Measurements from ENCODE around the gene STPG3. TPM values are rescaled to one million over a fixed set of nuclear protein-coding genes. Genes with fewer than 3 reads are reported as not detected.

The STPG3 gene
- total RNA-seq, 2 donors from 2014 or later = 0.63 TPM; not detected in 1

GRCh38 chr9:137265496-137266161 is 14.5 kb downstream of the STPG3 start:
- DNase-seq (no peak), ATAC-seq (replicated peaks in 1 of 2) (no peak)
- no peak overlapping the region for H3K27ac Mint-ChIP-seq
- no peaks in the 10 kb centered on the region for H3K27me3 Mint-ChIP-seq (ENCODE audit: low read depth)
- peaks cover 11% of the 10 kb centered on the region for H3K4me1 Mint-ChIP-seq (ENCODE audit: low read depth)
- peaks cover 2 to 11% of the 10 kb centered on the region in 2 donors for H3K36me3 Mint-ChIP-seq (ENCODE audit: insufficient read depth in 2 of 2)
- H3K4me3 Mint-ChIP-seq = no peak overlapping the region
- H3K9me3 Mint-ChIP-seq = no peaks in the 10 kb centered on the region

- ATAC-seq (replicated peaks in 1 of 2) = no peak
- Mint-ChIP-seq H3K36me3 (ENCODE audit: insufficient read depth in 2 of 2) (peaks cover 2 to 11% of the 10 kb centered on the region in 2 donors), H3K9me3 (no peaks in the 10 kb centered on the region)
Observed at GRCh38 chr9:137266162-137266527, 15.1 kb downstream of the STPG3 start.

GRCh38 chr9:137266585-137267453 is 15.7 kb downstream of the STPG3 start:
- H3K27ac Mint-ChIP-seq = no peak overlapping the region
- H3K4me3 Mint-ChIP-seq = no peak overlapping the region
- peaks cover 2 to 8% of the 10 kb centered on the region in 2 donors for H3K36me3 Mint-ChIP-seq (ENCODE audit: insufficient read depth in 2 of 2)
- no peaks in the 10 kb centered on the region for H3K9me3 Mint-ChIP-seq
- H3K27me3 Mint-ChIP-seq (ENCODE audit: low read depth) = no peaks in the 10 kb centered on the region
- peaks cover 19% of the 10 kb centered on the region for H3K4me1 Mint-ChIP-seq (ENCODE audit: low read depth)
- ATAC-seq (replicated peaks in 1 of 2) (no peak), DNase-seq (no peak)

More at GRCh38 chr9:137266162-137266527, 15.1 kb downstream of the STPG3 start:
- no peak overlapping the region for H3K27ac Mint-ChIP-seq
- no peaks in the 10 kb centered on the region for H3K27me3 Mint-ChIP-seq (ENCODE audit: low read depth)
- H3K4me1 Mint-ChIP-seq (ENCODE audit: low read depth) = peaks cover 13% of the 10 kb centered on the region
- DNase-seq = no peak
- no peak overlapping the region for H3K4me3 Mint-ChIP-seq

- no peak overlapping the region for H3K27ac Mint-ChIP-seq
- peaks cover 2 to 6% of the 10 kb centered on the region in 2 donors for H3K36me3 Mint-ChIP-seq (ENCODE audit: insufficient read depth in 2 of 2)
- no peak overlapping the region for H3K4me3 Mint-ChIP-seq
- no peaks in the 10 kb centered on the region for H3K9me3 Mint-ChIP-seq
- ATAC-seq (replicated peaks in 1 of 2) (no peak), DNase-seq (no peak)
- H3K27me3 Mint-ChIP-seq (ENCODE audit: low read depth) = no peaks in the 10 kb centered on the region
- peaks cover 19% of the 10 kb centered on the region for H3K4me1 Mint-ChIP-seq (ENCODE audit: low read depth)
Observed at GRCh38 chr9:137267933-137268355, 16.9 kb downstream of the STPG3 start.

DNA sequence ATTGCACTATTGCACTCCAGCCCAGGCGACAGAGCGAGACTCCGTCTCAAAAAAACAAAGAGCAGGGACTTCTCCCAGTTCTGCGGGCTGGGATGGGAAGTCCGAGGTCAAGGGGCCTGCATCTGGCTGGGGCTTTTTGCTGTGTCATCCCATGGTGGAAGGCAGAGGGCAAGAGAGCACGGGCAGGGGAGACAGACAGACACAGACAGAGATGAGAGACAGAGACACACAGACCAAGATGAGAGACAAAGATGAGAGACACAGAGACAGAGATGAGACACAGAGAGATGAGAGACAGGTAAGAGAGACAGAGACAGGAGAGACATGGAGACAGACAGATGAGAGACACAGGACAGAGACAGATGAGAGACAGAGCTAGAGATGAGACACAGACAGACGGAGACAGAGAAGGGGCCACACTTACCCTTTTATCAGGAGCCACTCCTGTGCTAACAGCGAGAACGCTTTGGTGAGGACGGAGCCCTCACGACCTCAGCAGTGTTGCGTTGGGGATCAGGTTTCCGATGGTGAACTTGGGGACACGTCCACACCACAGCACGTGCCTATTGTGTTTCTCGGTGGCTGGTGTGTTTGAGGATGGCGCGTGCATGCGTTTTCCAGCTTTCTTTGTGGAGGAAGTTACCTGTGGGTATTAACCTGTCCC is 17.6 kb downstream of the STPG3 start:
- Mint-ChIP-seq H3K9me3 (no peaks in the 10 kb centered on the region), H3K27me3 (ENCODE audit: low read depth) (no peaks in the 10 kb centered on the region), H3K4me1 (ENCODE audit: low read depth) (peaks cover 19% of the 10 kb centered on the region), H3K27ac (no peak overlapping the region), H3K4me3 (no peak overlapping the region), H3K36me3 (ENCODE audit: insufficient read depth in 2 of 2) (peaks cover 2 to 8% of the 10 kb centered on the region in 2 donors)
- DNase-seq = no peak
- ATAC-seq (replicated peaks in 1 of 2) = no peak

DNA sequence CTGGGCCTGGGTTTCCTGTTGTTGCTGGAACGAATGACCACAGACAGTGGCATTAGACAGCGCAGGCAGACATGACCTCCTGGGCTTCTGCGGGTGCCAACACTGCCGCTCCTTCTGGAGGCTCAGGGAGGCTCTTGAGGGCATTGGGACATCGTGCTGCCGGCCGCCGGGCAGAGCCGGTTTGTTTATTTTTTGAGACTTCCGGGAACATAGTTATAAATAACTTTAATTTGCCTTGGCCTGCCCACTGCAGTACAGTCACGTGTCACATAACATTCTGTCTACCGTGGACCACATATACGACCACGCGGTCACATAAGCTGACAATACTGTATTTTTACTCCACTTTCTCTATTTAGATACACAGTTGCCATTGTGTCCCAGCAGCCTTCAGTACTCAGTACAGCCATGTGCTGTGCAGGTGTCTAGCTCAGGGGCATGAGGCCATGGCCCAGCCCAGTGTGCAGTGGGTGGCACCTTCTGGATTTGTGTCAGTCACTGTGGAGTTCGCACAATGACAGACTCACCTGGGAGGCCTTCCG is 18.2 kb downstream of the STPG3 start:
- Mint-ChIP-seq H3K4me1 (ENCODE audit: low read depth) (peaks cover 19% of the 10 kb centered on the region), H3K27me3 (ENCODE audit: low read depth) (no peaks in the 10 kb centered on the region), H3K4me3 (no peak overlapping the region), H3K27ac (no peak overlapping the region), H3K9me3 (no peaks in the 10 kb centered on the region), H3K36me3 (ENCODE audit: insufficient read depth in 2 of 2) (peaks cover 2 to 8% of the 10 kb centered on the region in 2 donors)
- ATAC-seq (replicated peaks in 1 of 2) = no peak
- DNase-seq = no peak

DNA sequence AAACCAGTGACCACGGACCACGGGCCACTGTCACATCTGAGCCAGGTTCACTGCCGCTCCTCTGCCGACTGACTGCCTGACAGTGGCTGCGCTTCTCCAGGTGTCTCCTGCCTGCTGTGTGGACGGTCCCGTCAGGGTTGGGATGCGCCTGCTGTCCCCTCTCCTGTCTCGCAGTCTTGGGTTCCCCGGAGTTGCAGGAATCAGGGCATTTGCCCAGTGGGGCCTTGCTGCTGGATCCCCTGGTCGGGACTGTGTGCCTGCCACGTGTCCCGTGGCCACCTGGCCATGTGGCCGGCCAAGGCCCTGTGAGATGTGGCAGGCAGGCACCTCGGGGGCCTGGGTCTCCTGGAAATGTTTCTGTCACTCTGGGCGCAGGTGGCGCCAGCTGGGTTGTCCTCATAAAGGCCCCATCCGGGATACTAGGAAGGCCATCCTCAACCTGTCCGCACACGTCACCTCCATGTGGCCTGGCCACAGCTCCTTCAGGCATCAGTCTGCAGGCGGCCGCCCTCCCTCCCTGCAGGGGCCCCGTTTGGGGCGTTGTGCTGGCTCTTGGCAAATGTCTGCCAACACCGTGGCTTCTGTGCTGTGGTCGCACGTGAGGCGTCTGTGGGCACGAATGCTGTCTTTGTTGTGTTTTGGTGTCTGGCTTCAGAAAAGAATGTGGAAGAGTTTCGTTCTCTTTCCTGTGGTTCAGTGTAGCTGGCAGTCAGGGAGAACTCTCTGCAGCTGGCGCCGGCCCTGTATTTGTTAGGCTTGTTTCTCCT is 20.0 kb downstream of the STPG3 start:
- H3K27ac Mint-ChIP-seq = no peak overlapping the region
- H3K36me3 Mint-ChIP-seq (ENCODE audit: insufficient read depth in 2 of 2) = peaks cover 2 to 8% of the 10 kb centered on the region in 2 donors
- H3K9me3 Mint-ChIP-seq = no peaks in the 10 kb centered on the region
- H3K4me3 Mint-ChIP-seq = no peak overlapping the region
- ATAC-seq (replicated peaks in 1 of 2) = peak in 1 of 2 donors; percentile 43
- H3K4me1 Mint-ChIP-seq (ENCODE audit: low read depth) = peaks cover 19% of the 10 kb centered on the region
- no peaks in the 10 kb centered on the region for H3K27me3 Mint-ChIP-seq (ENCODE audit: low read depth)
- no peak for DNase-seq

DNA sequence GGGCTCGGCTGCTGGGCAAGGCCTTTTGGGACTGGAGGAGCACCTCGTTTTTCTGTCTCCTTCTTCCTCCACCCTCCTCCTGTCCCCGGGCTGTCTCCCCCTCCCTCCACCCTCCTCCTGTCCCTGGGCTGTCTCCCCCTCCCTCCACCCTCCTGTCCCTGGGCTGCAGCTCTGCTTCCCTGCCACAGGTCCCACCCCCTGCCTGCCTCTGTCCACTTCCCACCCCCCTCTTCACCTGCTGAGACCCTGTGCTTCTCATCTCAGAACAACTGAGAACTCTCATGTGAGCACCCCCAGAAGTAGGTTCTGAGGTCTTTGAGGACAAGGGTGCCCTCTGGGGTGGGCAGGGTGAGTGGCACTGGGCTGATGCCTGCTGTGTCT is 20.6 kb downstream of the STPG3 start:
- ATAC-seq (replicated peaks in 1 of 2) (no peak), DNase-seq (no peak)
- no peak overlapping the region for H3K4me3 Mint-ChIP-seq
- peaks cover 2 to 8% of the 10 kb centered on the region in 2 donors for H3K36me3 Mint-ChIP-seq (ENCODE audit: insufficient read depth in 2 of 2)
- H3K27me3 Mint-ChIP-seq (ENCODE audit: low read depth) = no peaks in the 10 kb centered on the region
- no peaks in the 10 kb centered on the region for H3K9me3 Mint-ChIP-seq
- H3K4me1 Mint-ChIP-seq (ENCODE audit: low read depth) = peaks cover 21% of the 10 kb centered on the region
- H3K27ac Mint-ChIP-seq = no peak overlapping the region

GRCh38 chr9:137272241-137273094 is 21.4 kb downstream of the STPG3 start:
- no peaks in the 10 kb centered on the region for H3K27me3 Mint-ChIP-seq (ENCODE audit: low read depth)
- no peak for ATAC-seq (replicated peaks in 1 of 2)
- H3K4me1 Mint-ChIP-seq (ENCODE audit: low read depth) = peaks cover 28% of the 10 kb centered on the region

DNA sequence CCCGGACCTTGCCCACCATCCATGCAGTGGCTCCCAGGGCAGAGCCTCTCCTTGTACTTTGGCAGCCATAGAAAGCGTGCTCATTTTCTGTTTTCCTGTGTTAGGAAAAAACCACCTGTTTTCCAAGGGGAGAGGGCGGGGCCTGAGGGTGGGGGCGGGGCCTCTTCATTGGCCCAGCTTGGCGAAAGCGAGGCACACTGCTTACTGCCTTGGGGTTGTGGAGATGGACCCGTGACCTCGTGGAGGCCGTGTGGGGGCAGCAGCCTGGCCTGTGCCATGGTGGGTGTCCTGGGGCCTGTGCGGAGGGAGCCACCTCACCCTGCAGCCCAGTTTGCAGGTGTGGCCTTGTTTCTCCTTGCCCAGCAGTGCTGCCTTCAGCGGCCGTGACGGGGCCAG is 22.0 kb downstream of the STPG3 start:
- Mint-ChIP-seq H3K36me3 (ENCODE audit: insufficient read depth in 2 of 2) (peaks cover 2 to 8% of the 10 kb centered on the region in 2 donors), H3K27me3 (ENCODE audit: low read depth) (no peaks in the 10 kb centered on the region), H3K27ac (no peak overlapping the region), H3K9me3 (no peaks in the 10 kb centered on the region), H3K4me3 (no peak overlapping the region), H3K4me1 (ENCODE audit: low read depth) (peaks cover 31% of the 10 kb centered on the region)
- DNase-seq (no peak), ATAC-seq (replicated peaks in 1 of 2) (no peak)

More at GRCh38 chr9:137272241-137273094, 21.4 kb downstream of the STPG3 start:
- H3K27ac Mint-ChIP-seq = no peak overlapping the region
- H3K36me3 Mint-ChIP-seq (ENCODE audit: insufficient read depth in 2 of 2) = peaks cover 2 to 8% of the 10 kb centered on the region in 2 donors
- no peaks in the 10 kb centered on the region for H3K9me3 Mint-ChIP-seq
- DNase-seq = no peak
- H3K4me3 Mint-ChIP-seq = no peak overlapping the region

DNA sequence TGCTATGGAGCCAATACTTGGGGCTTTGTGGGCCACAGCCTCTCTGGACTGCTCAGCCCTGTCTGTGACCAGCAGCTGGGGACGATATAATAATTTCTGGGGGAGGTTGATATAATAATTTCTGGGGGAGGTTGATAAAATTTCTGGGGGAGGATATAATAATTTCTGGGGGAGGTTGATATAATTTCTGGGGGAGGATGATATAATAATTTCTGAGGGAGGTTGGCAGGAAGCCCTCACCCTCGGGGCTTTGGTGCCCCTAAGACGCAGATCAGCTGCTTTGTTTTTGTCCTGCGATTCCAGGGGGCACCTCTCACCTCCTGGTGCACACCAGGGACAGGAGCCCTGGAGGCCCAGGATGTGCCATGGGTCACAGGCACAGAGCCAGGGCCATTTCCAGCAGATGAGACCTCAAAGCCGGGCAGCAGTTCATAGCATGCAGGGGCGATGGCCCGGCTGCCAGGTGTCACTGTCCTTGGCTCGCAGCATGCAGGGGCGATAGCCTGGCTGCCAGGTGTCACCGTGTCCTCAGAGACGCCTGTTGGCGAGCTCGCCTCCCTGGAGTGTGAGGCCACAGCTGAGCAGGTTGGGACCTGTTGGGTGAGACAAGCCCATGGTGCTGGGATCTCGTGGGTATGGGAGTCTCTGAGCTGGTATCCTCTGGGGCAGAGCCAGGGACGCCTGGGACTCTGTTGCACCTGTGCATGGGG is 22.7 kb downstream of the STPG3 start:
- Mint-ChIP-seq H3K27me3 (ENCODE audit: low read depth) (no peaks in the 10 kb centered on the region), H3K4me1 (ENCODE audit: low read depth) (peaks cover 31% of the 10 kb centered on the region), H3K36me3 (ENCODE audit: insufficient read depth in 2 of 2) (peaks cover 0 to 8% of the 10 kb centered on the region in 2 donors), H3K4me3 (no peak overlapping the region), H3K9me3 (no peaks in the 10 kb centered on the region), H3K27ac (no peak overlapping the region)
- no peak for ATAC-seq (replicated peaks in 1 of 2)
- no peak for DNase-seq
